Measurements from ENCODE around the gene SCMH1.

Gene SCMH1

DNA sequence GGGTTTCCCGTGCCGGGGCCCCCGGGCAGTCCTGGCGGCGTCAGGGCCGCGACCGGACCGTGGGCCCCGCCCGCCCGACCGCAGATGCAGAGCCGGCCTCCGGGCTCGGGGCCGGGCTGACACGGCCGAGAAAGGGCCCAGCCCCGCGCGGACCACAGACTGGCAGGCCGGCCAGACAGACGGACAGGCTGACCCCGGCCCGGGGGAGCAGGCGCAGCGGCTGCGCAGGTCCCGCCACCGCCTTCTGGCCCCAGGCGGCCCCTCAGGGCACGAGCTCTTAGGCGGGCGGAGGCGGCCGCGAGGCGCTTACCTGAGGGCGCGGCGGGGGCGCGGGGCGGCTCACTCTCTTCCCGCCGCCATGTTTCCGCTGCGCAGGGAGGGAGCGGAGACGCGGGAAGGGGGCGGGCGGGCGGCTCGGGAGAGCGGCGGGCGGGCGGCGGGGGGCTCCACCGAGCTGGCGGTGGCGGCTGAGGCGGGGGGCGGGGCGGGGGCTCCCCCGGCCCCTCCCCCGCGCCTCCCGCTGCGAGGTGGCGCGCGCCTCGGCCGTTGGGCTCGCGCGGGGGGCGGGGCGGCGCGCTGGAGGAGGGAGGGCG is at the start of gene SCMH1:
Gene SCMH1 (minus strand): TSS at position 558 of the 593 bp plus-strand sequence. CDS start 56,173 bp downstream, outside the sequence.
- peak in 2 of 3 donors; percentile 21 to 40 for DNase-seq (ENCODE audit: low read depth in 3 of 3, low spot score in 1 of 3)

DNA sequence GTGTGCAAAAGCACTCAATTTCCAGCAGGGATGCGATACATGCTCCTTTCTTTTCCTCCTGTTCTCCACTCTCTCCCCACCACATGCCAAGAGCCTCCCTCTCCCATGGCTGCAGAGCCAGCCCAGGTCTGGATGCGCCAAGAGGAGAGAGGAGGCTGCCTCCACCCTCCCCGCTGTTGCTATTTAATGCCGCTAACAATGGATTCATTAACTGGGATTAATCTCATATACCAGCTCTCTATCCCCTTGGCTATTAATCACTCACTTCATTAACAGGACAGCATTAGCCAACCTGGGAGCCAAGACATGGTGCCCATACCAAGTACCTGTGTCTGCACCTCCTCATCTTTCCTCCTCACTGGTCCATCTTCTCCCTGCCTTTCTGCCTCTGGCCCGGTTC is 49.1 kb upstream of the SCMH1 start:
- no peak for DNase-seq (ENCODE audit: low read depth in 3 of 3, low spot score in 1 of 3)

DNA sequence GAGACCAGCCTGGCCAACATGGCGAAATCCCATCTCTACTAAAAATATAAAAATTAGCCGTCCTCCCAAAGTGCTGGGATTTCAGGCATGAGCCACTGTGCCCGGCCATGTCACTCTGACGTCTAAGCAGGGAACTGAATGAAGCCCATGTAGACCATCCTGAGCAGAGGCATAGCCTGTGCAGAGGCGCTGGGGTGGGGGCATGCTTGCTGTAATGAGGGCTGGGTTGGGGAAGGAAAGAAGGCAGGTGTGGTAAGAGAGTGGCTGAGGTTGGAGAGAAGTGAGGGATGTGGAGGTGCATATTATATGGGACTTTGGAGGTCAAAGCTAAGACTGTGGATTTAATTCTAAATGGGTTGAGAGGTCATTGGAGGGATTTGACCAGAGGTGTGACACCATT is 47.1 kb upstream of the SCMH1 start:
- DNase-seq (ENCODE audit: low read depth in 3 of 3, low spot score in 1 of 3): no peak

DNA sequence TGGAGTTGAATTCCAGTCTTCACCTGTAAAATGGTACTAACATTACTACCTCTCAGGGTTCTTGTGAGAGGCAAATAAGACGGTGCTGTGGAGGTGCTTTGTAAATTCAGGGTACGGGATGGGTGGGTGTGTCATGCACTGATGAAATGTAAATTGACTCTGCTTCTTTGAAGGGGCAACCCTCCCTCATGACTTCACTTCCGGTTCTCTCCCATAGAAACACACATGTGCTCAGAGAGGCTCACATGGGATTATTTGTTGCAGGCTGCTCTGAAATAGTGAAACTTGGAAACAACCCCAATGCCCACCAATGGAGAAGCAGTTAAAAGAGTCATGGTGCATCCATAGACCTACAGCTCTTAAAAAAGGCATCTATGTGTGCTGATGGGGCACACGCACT is 44.9 kb upstream of the SCMH1 start:
- no peak for DNase-seq (ENCODE audit: low read depth in 3 of 3, low spot score in 1 of 3)

DNA sequence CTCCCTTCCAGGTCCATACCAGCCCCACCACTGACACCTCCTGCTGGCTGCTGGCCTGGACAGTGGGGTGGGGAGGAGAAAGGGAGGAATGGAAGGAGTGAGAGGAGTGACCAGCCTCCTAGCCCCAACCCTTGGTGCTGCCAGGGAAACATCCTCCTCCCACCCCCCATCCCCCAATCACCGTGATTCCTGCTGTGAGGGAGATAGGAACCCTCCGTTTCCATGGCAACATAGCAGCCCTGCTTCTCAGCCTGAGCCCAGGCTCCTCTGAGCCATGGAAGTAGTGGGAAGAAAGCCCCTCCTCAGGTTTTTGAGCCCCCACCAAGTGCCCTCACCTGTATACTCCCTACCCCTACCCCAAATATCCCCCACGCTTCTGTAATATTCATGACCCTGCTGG is 44.4 kb upstream of the SCMH1 start:
- no peak for DNase-seq (ENCODE audit: low read depth in 3 of 3, low spot score in 1 of 3)

DNA sequence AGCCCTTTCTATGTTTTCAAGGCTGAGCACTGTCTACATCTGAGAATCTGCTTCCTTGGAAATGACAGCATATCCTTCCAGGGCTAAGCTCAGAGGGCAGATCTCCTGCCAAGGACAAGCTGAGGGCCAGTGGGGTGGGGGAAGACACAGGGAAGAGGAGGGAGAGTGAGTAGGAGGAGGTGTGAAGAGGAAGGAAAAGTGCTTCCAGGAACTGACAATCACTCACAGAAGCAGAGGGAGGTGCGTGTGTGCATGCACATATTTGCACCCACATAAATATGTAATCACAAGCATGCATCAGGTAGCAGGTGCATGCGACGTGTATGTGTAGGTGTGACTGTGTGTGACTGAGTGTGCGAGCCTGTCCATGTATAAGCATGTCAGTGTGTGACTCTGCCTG is 43.7 kb upstream of the SCMH1 start:
- no peak for DNase-seq (ENCODE audit: low read depth in 3 of 3, low spot score in 1 of 3)

DNA sequence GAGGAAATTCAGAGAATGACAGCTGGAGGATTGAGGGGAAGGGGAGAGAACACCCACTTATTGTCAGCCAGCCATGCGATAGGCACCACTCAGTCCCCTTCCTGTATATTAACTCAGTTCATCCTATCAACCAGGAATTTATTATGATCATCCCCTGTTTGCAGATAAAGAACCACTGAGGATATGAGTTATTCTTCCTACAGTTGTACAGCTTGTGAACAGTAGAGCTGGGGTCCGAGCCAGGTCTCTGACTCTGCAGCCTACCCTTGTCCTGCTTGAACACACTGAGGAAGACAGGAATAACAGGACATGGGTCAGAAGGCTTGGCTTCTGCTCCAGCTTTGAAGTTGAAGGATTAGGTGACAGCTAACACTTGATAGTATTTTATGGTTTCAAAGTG is 42.0 kb upstream of the SCMH1 start:
- DNase-seq (ENCODE audit: low read depth in 3 of 3, low spot score in 1 of 3): no peak

DNA sequence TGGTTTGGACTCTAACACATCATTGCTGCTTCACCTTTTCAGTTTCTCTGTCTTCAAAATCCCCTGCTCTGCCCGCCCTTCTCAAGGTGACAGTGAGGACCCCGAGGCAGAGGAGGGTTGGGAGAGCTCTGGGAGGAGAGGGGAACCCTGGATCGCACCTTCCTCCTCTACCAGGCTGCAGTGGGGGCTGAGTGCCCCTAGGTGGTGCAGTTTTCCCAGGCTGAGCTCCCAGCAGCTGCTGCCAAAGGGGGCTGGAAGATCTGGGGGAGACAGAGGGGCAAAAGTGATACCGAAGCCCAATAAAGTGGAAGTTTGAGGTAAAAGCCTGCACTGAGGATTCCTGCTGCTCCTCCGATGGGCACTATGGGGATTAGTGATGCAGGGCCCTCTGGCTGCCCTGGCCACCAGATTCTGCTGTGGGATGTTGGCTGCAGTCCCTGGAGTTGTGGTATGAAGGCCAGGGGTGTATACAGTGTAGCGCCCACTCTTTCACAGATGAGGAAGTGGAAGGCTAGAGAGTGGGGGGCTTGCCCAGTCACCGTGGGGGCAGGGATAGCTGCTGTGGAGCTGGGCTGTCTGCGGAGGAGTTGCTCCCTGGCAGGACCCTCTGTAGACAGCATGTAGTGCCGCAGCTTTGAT is 40.7 kb upstream of the SCMH1 start:
- DNase-seq (ENCODE audit: low read depth in 3 of 3, low spot score in 1 of 3): no peak

DNA sequence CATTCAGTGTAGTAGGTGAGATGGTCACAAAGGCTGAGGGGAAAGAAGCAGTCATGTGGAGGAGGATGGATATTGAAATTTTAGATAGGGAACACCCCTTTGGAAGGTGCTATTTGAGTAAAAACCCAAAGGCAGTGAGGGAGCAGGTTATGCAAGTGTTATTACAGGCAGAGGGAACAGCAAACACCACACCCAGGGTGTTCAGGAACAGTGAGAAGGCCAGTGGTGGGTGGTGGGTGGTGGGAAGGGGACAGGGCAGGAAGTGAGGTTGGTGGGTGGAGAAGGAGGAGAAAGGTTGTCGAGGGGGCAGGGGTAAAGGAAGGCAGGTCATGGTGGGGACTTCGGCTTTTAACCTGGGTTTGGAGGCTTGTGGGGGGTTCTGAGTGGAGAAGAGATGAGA is 39.2 kb upstream of the SCMH1 start:
- no peak for DNase-seq (ENCODE audit: low read depth in 3 of 3, low spot score in 1 of 3)

DNA sequence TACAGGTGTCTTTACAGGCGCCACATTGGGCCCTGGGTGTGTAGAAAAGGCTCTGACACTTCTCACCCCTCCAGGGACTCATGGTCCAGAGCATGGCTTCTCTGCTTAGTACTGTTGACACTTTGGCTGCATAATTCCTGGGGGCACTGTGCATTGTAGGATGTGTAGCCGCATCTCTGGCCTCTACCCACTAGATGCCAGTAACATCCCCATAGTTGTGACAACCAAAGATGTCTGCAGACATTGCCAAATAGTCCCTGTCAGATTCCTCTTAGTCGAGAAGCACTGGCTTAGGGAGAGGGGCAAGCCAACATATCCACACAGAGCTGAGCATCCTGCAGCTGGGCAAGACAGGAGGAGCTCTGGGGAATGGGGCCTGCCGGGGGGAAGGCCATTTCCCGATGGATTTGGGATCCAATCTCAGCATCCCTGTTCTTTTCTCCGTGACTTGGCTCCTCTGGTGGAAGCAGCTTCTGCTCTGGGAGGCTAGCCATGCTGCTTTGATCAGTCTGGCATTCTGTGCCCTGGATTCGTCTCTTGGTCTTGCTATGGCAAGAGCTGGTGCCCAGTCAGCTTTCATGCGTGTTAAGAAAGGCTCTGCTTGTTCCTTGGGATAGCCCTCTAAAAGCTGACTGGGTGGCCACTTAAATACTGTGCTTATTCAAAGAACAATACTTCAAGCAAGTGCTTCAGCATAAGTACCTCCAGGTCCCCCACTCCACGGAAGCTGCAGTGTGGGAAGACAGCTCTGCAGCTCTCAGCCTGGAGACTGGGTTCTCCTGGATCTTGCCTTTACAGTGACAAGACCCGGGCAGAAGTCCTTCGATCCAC is 38.3 kb upstream of the SCMH1 start:
- DNase-seq (ENCODE audit: low read depth in 3 of 3, low spot score in 1 of 3): no peak

DNA sequence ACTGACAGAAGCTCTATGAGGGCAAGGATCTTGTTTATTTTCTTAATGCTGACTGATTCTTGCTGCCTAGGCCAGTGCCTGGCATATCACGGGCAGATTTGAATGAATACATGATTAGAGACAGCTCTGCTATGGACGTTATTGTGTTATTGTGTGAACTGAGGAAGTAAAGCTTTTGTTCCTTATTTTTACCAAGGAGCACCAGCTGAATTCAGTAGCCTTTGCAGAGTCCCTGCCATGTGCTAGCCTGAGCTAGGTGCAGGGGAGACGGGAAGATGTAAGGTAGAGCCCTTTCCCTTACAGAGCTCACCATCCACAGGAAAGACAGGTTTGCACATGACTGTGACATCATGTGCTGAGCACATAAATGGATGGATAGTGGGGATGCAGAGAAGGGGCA is 36.0 kb upstream of the SCMH1 start:
- DNase-seq (ENCODE audit: low read depth in 3 of 3, low spot score in 1 of 3): no peak

DNA sequence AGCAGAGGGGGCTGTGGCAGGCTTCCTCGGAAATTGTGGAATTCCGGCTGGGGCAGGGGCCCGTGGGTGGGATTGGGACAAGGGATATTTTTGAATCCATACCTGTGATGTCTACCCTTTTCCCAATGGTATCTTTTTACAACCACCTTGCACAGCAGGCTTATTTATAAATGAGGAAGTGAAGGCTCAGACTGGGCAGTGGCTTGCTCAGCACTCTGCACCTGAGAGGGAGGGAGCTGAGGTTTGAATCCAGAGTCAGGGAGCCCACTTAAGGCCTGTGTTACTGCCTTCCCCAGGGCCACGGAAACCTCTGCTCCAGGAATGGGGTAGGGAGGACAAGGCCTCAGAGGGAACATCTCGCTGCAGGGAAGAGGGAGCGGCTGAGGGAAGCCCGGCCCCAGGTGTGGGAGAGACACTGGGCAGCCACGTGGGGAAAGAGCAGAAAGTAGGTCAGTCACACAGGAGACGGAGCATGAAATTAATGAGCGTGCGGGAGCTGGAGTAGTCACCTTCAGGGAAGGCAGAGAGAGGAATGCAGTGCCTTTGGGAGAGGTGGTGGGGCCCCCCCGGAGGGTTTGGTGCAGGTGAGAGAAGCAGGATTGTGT is 35.4 kb upstream of the SCMH1 start:
- no peak for DNase-seq (ENCODE audit: low read depth in 3 of 3, low spot score in 1 of 3)

DNA sequence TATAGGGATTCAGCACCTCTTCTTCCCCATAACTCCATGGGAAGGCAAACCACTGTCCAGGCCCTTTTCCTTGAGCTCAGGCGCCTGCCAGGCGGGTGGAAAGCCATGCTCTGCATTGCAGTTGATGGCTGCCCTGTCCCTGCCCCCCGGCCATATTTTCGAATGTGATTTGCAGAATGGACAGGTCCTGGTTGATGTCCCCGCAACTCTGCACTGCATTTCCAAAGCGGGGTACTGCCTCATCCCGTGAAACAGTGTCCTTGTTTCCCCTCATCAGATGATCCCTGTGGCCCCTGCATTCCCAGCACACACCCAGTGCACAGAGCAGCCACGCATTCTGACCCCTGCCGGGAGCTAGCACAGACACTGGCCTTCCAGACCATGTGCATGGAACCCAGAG is 33.7 kb upstream of the SCMH1 start:
- no peak for DNase-seq (ENCODE audit: low read depth in 3 of 3, low spot score in 1 of 3)

DNA sequence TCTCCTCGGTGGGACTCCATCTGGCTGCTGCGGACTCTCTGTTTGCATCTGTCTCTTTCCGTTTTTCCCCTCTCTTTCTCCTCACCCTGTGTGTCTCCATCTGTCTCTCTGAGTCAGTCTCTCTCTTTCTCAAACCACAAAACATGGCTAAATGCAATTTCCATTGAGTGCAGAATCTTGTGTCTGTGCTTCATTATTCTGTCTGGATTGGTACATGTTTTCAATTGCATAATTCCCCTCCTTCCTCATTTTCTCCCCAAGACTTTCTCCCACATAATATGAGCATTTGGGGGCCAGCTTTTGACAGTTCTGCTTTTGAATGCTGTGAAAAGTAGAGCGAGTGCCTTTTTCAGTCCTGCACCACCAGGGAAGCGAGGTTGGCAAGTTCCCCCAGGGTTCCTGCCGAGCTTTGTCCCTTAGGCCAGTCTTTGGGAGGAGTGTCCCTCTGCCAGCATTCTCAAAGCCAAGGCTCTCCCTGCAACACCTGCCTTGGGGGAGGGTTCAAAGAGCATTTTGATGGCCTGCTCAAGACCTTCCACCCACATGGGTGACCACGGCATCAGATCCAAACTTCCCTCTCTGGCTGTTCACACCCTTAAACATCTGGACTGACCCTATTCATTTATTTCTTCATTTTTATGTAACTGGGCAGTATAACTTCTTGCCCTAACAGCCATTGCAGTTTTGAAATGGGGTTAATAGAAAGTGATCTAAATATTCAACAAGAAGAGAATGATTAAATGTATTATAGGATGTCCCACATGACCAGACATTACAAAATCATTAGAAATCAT is 32.8 kb upstream of the SCMH1 start:
- DNase-seq (ENCODE audit: low read depth in 3 of 3, low spot score in 1 of 3): no peak

DNA sequence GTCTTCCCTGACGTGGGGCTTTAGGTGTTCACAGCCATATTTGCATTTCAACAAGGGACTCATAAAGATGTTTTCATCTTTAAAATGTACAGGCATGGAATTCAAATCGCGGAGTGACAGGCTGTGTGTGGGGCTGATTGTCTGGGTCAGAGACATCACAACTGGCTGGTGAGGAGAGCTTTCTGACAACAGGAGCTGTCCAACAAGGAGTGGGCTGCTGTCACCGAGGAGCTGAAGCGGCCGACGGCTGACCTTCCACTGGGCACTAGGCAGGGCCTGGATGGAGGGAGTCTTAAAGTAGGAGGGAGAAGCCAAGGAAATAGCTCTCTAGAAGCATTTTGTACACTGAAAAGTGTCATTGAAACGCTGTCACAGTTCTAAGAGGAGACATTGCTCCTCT is 30.5 kb upstream of the SCMH1 start:
- DNase-seq (ENCODE audit: low read depth in 3 of 3, low spot score in 1 of 3): no peak

DNA sequence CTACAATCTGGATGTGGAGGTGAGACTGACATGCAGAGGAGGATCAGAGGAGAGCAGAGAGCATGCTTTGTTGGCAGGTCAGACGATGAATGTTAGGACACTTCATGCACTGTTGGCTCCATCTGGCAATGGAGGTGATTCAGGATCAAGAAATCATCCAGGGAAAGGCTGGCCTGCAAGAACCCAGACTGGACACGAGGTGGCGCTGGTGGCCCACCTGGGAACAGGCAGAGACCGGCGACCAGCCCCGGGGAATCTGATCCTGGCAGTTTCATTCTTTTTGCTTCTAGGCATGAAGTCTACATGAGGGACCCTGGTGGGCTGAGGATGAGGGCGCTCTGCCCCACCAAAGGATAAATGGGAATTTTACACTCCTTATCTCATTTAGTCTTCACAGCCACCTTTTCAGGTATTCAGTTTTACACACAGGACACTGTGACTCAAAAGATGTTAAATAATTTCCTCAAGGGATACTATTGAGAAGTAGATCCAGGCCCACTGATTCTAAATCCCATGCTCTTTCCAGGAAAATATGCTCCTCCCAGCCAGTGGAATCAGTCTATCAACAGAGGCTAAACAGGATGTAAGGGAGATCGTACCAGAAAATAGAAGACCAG is 26.2 kb upstream of the SCMH1 start:
- DNase-seq (ENCODE audit: low read depth in 3 of 3, low spot score in 1 of 3): peak; percentile 16 to 58 (median 24)

DNA sequence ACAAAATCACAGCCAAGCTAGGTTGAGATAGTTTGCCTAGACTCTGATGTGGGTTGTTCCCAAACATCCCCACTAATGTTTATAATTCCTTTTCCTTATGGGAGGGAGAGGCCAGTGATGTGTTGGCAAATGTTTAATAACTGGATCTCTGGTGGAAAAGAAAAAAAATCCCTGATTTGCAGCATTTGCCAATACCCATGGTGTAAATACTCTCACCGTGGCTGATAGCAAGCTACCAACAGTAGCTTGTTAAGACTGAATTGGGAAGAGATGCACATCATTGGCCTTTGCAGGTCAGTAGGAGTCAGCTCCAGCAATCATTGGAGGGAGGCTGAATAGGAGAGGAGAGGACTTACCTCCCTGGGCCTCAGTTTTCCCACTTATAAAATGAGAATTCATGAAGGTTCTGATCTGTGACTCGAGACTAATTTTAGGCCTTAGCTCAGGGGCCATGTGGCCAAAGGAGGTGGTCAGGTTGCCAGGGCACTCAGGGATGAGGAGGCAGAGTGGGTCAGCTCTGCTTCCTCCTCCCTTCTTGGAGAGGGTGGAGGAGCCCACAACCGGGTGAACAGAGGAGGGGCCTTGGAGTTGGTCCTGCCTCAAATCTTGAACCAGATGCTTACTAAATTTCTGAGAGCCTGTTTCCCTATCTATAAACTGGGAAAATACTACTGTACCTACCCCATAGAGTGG is 20.0 kb upstream of the SCMH1 start:
- DNase-seq (ENCODE audit: low read depth in 3 of 3, low spot score in 1 of 3): no peak

DNA sequence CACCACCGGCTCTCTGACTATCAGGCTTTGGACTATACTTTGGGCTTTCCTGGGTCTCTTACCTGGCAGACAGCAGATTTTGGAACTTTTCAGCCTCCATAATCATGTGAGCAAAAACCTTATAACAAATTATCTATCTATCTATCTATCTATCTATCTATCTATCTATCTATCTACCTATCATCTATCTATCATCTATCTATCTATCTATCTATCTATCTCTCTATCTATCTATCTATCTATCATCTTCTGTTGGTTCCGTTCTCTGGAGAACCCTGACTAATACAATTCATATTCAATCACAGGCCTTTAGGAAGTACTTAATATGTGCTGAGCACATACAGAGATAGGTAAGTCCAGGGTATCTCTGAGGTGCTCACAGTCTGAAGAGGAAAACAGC is 18.7 kb upstream of the SCMH1 start:
- no peak for DNase-seq (ENCODE audit: low read depth in 3 of 3, low spot score in 1 of 3)

DNA sequence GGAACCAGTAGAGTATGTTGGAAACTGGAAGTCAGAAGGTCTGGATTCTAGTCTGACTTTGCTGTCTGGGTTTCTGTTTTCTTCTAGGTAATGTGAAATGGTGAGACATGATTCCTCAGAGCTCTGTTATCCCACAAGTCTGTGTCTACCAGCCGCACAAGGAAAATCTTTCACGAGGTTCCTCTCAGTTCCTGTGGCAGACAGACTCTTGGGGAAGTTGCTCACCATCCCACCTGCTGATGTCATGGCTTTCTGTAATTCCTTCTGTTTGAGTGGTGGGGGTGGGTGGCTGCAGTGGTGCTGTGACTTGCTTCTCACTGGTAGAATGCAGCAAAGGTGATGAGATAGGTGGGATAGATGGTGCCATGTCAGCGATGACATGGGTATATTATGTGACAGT is 17.1 kb upstream of the SCMH1 start:
- no peak for DNase-seq (ENCODE audit: low read depth in 3 of 3, low spot score in 1 of 3)

DNA sequence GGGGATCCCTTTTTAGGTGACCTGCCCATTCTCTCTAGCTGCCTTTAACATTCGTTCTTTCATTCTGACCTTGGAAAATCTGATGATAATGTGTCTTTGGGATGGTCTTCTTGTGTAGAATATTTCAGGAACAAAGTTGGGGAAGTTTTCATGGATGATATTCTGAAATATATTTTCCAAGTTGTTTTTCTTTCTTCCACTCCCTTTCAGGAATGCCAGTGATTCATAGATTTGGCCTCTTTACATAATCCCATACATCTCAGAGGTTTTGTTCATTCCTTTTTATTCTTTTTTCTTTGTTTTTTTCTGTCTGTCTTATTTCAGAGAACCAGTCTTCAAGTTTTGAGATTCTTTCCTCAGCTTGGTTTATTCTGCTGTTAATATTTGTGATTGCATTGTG is 13.9 kb upstream of the SCMH1 start:
- DNase-seq (ENCODE audit: low read depth in 3 of 3, low spot score in 1 of 3): no peak
